Measurements from ENCODE around the gene FCRLA.

The FCRLA gene

GRCh38 chr1:161727256-161727924 is 20.4 kb downstream of the FCRLA start:
- Mint-ChIP-seq H3K27ac (peak overlapping the region; percentile 86 to 99 (median 91)), H3K36me3 (ENCODE audit: low read depth) (no peaks in the 10 kb centered on the region), H3K9me3 (no peaks in the 10 kb centered on the region), H3K4me3 (peak overlapping the region; percentile 93 to 96 (median 96)), H3K4me1 (peaks cover 5% of the 10 kb centered on the region), H3K27me3 (ENCODE audit: low read depth) (peaks cover 46% of the 10 kb centered on the region)
- TF ChIP-seq CTCF (IDR thresholded peaks at IDR 0.05; ENCODE audit: unreplicated experiment in 3 of 3), result no peak

DNA sequence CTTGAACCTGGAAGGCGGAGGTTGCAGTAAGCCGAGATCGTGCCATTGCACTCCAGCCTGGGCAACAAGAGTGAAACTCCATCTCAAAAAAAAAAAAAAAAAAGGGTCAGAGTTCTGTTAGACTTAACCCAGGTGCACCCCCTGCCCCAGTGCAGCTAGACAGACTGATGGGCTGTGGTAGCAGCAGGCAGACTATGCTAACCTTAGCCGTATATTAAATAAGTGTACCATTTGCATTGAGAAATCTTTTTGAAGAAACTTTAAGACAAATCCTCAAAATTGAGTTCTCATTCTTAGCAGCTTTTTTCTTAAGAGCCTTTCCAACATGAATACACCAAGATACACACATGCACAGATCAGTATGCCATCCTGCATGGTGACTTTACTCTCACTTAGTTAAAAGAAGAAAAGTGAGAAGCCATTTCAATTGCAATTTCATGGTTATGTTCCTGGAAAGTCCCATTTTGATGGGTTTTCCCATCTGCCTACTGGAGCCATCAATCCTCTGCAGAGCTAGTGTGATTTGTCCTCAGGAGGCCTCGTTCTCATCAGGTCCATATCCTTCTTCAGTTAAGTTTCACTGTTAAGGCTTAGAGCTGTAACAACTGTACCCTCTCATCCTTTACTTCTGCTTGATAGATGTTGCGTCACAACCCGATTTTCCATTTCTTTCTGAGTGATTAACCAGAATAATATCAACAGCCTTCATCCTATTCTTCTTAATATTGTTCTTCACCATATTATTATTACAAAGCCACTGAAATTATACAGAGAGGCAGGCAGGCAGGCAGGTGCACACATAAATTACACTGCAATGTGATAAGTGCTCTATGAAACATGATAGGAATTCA is 21.6 kb downstream of the FCRLA start:
- no peaks in the 10 kb centered on the region for H3K36me3 Mint-ChIP-seq (ENCODE audit: low read depth)
- peak overlapping the region in 1 of 3 experiments; percentile 57 for H3K27ac Mint-ChIP-seq
- H3K9me3 Mint-ChIP-seq, result no peaks in the 10 kb centered on the region
- no peak for TF ChIP-seq CTCF (IDR thresholded peaks at IDR 0.05; ENCODE audit: unreplicated experiment in 3 of 3)
- H3K4me3 Mint-ChIP-seq, result peak overlapping the region; percentile 60 to 93 (median 61)
- H3K4me1 Mint-ChIP-seq, result peaks cover 5% of the 10 kb centered on the region
- peaks cover 34% of the 10 kb centered on the region for H3K27me3 Mint-ChIP-seq (ENCODE audit: low read depth)

DNA sequence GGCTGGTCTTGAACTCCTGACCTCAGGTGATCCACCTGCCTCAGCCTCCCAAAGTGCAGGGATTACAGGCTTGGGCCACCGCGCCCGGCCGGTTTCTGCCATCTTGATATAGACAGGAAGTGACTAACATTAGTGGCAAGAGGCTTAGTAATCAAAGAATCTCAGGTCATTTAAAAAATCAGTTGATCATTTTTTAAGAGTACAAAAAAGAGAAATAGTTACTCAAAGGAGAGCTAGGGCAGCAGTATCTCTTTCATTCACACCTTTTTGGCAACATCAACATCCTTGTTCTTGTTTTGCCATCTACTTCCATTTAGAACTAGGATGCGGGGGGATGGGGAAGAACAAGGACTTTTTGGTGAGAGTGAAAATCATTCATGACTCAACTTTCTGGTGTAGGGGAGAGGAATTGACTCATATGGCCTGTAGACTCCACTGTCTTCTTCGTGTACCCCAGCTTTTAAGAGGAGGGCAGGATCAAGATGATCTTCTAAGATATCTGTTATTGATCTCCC is 23.1 kb downstream of the FCRLA start:
- peak overlapping the region in 1 of 3 experiments; percentile 3 for H3K4me3 Mint-ChIP-seq
- peaks cover 28% of the 10 kb centered on the region for H3K27me3 Mint-ChIP-seq (ENCODE audit: low read depth)
- H3K36me3 Mint-ChIP-seq (ENCODE audit: low read depth), result no peaks in the 10 kb centered on the region
- no peak overlapping the region for H3K27ac Mint-ChIP-seq
- H3K4me1 Mint-ChIP-seq, result peaks cover 5% of the 10 kb centered on the region
- TF ChIP-seq CTCF (IDR thresholded peaks at IDR 0.05; ENCODE audit: unreplicated experiment in 3 of 3), result no peak
- H3K9me3 Mint-ChIP-seq, result no peaks in the 10 kb centered on the region

GRCh38 chr1:161731241-161731640 is 24.2 kb downstream of the FCRLA start:
- no peak for TF ChIP-seq CTCF (IDR thresholded peaks at IDR 0.05; ENCODE audit: unreplicated experiment in 3 of 3)
- Mint-ChIP-seq H3K27ac (no peak overlapping the region), H3K36me3 (ENCODE audit: low read depth) (no peaks in the 10 kb centered on the region), H3K9me3 (no peaks in the 10 kb centered on the region), H3K4me1 (no peaks in the 10 kb centered on the region), H3K27me3 (ENCODE audit: low read depth) (peaks cover 21% of the 10 kb centered on the region), H3K4me3 (peak overlapping the region in 1 of 3 experiments; percentile 26)

DNA sequence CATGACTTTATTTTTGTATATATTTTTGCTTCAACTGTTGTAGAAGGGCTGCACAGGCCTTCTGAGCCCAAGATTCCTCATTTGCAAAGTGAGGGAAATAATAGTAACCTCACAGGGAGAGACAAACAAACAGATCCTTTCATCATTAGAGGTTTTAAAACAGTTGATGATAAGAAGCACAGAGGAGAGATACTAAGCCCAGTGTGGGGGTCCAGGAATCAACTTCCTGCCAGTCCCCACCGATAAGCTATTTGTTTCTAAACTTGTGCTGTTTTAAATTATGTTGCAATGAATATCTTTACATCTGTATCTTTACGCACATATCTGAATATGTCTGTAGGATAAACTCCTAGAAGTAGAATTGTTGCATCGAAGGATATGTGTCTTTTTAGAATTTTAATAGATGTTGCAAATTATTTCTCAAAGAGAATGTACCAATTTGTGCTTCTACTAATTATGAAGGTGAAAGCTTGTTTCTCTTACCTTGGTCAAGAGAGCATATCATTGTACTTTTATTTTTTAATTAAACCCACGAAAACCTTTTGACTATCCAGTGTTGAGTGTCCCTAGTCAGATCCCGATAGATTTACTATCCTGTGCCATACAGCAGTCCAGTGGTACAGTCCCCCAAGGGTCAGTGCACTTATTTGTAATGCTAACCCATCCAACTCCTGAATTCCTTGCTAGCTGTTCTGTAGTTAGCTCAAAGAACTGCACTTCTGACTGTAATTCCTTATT is 25.1 kb downstream of the FCRLA start:
- Mint-ChIP-seq H3K4me1 (no peaks in the 10 kb centered on the region), H3K27ac (no peak overlapping the region), H3K9me3 (no peaks in the 10 kb centered on the region), H3K27me3 (ENCODE audit: low read depth) (peaks cover 23% of the 10 kb centered on the region), H3K36me3 (ENCODE audit: low read depth) (no peaks in the 10 kb centered on the region), H3K4me3 (no peak overlapping the region)
- no peak for TF ChIP-seq CTCF (IDR thresholded peaks at IDR 0.05; ENCODE audit: unreplicated experiment in 3 of 3)

All from nephron (organoid).